ENCODE data around the gene MYH2.

GRCh38 chr17:10471858-10472257 is 77.6 kb downstream of the MYH2 start:
- TF ChIP-seq CTCF (IDR thresholded peaks at IDR 0.05) (no peak), POLR2A (IDR thresholded peaks at IDR 0.05) (no peak)
